GM12875 (cell line): Measurements from ENCODE around the gene AQP2.

ENCODE experiments used
- H3K4me3 ChIP-seq: one replicate; pipeline ENCODE4 v1.5.1; 2011; ENCODE audit warnings: low read depth, low read length, control low read depth
- TF ChIP-seq, protein P1 (sequence below): IDR thresholded peaks from 2 replicates; pipeline ENCODE4 v1.5.1; 2011; ENCODE audit warnings: low read depth, mild to moderate bottlenecking, control low read depth, inconsistent platforms, low read length, moderate library complexity, borderline replicate concordance; ENCODE audit not compliant: insufficient read depth

The AQP2 gene

DNA sequence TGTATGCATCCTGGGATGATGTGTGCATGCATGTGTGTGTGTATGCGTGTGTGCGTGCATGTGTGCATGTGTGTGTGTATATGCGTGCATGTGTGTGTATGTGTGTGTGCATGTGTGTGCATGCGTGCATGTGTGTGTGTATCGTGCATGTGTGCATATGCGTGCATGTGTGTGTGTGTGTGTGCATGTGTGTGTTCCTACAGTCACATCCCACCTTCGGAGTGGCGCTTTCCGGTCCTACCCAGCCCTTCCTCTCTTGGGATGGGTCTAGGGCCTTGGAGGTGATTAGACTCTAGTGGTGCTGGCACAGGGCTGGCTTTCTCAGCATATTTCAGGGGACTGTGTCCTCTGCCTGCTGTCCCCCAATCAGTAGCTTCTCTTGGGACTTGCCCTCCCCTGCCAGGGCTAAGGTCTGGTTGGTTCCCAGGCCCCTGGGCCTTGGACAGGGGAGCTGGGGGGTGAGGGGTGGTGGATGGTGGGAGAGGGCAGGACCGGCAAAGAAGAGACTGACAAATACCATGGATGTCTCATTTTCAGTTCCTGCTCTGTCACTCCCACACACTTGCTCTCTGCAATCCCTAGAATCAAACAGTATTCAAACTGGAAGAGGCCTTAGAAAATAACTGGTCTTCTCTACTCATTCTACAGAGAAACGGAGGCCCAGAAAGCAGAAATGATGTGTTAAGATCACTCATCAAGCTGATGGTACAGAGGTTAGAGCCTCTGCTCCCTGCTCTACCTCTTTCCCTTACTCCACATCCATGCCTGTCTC lies 24.9 kb upstream of the AQP2 start:
- no peak overlapping the region for H3K4me3 ChIP-seq
- TF ChIP-seq, protein P1, sequence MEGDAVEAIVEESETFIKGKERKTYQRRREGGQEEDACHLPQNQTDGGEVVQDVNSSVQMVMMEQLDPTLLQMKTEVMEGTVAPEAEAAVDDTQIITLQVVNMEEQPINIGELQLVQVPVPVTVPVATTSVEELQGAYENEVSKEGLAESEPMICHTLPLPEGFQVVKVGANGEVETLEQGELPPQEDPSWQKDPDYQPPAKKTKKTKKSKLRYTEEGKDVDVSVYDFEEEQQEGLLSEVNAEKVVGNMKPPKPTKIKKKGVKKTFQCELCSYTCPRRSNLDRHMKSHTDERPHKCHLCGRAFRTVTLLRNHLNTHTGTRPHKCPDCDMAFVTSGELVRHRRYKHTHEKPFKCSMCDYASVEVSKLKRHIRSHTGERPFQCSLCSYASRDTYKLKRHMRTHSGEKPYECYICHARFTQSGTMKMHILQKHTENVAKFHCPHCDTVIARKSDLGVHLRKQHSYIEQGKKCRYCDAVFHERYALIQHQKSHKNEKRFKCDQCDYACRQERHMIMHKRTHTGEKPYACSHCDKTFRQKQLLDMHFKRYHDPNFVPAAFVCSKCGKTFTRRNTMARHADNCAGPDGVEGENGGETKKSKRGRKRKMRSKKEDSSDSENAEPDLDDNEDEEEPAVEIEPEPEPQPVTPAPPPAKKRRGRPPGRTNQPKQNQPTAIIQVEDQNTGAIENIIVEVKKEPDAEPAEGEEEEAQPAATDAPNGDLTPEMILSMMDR: no peak

DNA sequence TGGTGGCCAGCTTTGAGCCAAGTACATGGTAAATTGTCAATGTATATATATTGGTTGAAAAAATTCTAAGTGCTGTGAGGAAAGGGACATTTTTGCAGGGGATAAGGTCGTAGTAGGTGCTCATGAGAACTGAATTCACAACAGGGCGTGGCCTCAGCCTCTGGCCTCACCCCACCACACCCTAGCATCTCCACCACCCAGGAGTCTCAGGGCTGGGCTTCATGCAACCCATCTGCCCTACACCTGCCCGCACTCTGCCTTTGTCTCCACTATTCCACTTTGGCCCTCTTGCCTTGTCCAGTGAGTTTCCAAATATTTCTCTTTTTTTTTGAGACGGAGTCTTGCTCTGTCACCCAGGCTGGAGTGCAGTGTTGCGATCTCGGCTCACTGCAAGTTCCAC lies 22.1 kb upstream of the AQP2 start:
- TF ChIP-seq, protein P1: no peak
- no peak overlapping the region for H3K4me3 ChIP-seq

DNA sequence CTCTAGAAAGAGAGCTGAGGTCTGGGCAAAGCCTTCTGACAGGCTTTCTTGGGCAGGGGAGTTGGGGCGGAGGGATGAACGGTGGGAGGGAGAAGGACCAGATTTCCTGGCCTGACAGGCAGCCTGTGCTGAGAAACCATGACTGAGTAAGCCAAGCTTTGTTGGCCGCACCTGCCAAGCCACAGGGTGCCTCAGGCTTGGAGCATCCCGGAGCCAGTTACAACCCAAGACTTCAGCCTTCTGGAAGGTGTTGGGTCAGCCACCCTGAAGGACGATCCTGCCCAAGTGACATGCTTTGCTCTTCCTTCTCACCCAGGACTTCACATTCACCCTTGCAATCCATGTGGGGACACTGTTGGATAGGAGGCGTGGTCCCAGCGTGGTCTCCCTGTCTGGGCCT lies 21.0 kb upstream of the AQP2 start:
- H3K4me3 ChIP-seq: no peak overlapping the region
- TF ChIP-seq, protein P1: no peak

DNA sequence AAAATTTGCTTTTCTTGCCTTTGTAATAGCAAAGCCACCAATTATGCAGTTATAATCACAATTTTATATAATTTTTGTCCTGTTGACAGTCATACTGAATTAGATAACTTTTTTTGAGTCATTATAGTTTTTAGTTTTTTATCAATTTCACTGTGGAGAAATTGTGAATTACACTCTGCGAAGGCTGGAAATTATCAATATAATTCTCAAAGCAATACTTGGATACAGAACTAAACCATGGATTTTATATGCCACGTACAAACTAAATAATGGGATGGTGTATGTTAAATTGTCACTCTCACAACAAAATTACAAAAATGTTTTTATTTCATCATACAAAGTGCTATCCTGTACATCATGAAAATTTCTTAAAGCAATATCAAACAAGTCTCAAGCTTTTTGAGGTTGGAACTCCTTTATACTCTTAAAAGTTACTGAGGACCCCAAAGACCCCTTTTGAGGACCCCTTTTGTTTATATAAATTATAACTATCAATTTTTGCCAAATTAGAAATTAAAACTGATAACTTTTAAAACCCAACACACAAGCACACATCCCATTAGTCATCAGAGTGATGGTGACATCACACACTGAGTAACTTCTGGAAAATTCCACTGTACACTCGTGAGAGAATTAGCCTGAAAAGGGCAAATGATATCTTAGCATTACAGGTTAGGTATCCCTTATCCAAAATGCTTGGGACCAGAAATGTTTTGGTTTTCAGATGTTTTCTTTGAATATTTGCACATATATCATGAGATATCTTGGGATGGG lies 19.8 kb upstream of the AQP2 start:
- H3K4me3 ChIP-seq: no peak overlapping the region
- TF ChIP-seq, protein P1: no peak

DNA sequence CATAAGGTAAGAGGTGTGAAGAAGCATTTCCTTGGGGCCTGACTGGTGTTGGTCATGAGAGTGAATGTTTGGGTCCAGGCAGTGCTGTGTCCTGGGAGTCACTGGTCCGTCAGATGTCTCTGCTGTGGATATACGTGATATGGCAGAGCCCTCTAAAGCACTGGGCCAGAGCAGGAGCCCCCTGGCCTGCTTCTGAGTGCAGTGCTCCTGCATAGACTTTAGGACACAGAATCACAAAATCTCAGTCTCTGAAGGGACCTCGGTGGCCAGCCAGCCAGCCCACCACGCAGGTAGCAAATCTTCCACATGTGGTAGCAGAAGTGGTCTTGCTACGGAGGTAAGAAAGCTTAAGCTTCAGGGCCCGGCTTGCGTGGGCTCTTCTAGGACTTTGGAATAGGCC lies 18.5 kb upstream of the AQP2 start:
- no peak overlapping the region for H3K4me3 ChIP-seq
- TF ChIP-seq, protein P1: no peak

DNA sequence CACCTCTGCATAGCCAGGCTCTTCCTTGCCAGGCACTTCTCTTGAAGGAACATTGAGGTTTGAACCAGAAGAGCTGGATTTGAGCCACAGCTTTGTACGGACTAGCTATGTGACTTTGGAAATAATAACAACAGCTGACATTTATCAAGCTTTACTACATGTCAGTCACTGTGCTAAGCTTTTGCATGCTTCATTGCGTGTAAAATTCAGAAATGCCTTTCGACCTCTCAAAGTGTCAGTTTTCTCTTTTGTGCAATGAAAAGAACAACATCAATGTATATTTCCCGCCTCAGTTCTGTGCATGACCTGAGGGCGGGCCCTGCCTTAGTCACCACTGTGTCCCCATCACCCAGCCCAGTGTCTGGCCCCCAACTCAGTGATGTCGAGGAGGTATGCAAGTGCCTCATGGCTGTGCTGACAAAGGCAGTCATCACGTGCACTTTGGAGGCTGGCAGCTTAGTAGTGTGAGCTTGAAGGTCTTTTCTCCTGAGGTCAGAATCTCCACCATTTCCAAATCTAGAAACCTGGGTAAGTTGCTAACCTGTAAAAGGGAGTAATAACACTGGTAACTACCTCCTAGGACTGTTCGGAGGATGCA lies 17.9 kb upstream of the AQP2 start:
- TF ChIP-seq, protein P1: no peak
- no peak overlapping the region for H3K4me3 ChIP-seq

DNA sequence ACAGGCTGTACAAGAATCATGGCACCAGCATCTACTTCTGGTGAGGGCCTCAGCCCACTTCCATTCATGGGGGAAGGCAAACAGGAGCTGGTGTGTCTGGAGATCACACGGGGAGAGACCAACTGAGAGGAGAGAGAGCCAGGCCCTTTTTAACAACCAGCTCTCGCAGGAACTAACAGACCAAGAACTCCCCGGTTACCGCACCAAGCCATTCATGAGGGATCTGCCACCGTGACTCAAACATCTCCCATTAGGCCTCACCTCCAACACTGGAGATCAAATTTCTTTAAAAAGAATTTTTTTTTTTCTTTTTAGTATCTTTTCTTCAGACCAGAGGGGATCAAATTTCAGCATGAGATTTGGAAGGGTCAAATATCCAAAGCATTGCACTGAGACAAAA lies 16.7 kb upstream of the AQP2 start:
- TF ChIP-seq, protein P1: no peak
- no peak overlapping the region for H3K4me3 ChIP-seq
